ENCODE measurements around the gene RBBP5. TPM values are rescaled to one million over a fixed set of nuclear protein-coding genes. Genes with fewer than 3 reads are reported as not detected.

RBBP5 gene
- total RNA-seq, 2 donors from 2014 or later, result 5.6 to 9.3 TPM

GRCh38 chr1:205056956-205057568 lies 64.7 kb downstream of the RBBP5 start:
- no peaks in the 10 kb centered on the region for H3K9me3 ChIP-seq
- peaks cover 6% of the 10 kb centered on the region for H3K4me1 ChIP-seq
- H3K4me3 ChIP-seq, result no peak overlapping the region
- no peaks in the 10 kb centered on the region for H3K36me3 ChIP-seq (replicated peaks in 1 of 2; ENCODE audit: insufficient read depth in 1 of 2, low read depth in 2 of 2)
- no peak overlapping the region for H3K27ac ChIP-seq
- H3K27me3 ChIP-seq, result no peaks in the 10 kb centered on the region
- DNase-seq (no peak), ATAC-seq (no peak)
- TF ChIP-seq CTCF (IDR thresholded peaks at IDR 0.05) (no peak), POLR2A (IDR thresholded peaks at IDR 0.05) (no peak)
- 87 to 90% methylated on average over 6 of the region's 6 CpGs for WGBS, 2 donors
- intact Hi-C loops (cut with DNase I), result loop anchor here (5.0 kb wide), 1 partner anchor 65 kb away; no protein-coding TSS in a partner anchor

DNA sequence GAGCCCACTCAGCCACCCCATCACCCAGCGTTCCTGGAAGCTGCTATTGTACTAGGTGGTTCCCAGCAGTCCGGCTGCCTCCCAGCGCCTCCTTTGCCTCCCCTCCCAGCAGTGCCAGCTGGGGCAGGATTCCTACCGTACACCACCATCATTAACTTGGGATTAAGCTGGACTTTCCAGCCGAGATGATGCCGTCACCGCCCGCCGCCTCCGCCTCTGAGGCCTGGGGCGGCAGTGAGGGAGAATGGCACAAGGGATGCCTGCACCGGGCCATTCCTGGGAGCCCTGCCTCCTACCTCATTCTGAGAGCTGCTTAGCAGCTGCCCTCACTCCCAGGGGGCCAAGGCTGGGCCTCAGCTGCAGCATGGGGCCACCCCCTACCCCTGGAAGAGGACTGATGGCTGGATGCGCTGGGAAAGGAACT lies 65.6 kb downstream of the RBBP5 start:
- Histone ChIP-seq H3K4me3 (no peak overlapping the region), H3K27ac (no peak overlapping the region), H3K36me3 (replicated peaks in 1 of 2; ENCODE audit: insufficient read depth in 1 of 2, low read depth in 2 of 2) (no peaks in the 10 kb centered on the region), H3K9me3 (no peaks in the 10 kb centered on the region), H3K27me3 (no peaks in the 10 kb centered on the region), H3K4me1 (no peaks in the 10 kb centered on the region)
- TF ChIP-seq POLR2A (IDR thresholded peaks at IDR 0.05), result no peak
- no peak for TF ChIP-seq CTCF (IDR thresholded peaks at IDR 0.05)
- intact Hi-C loops (cut with DNase I), result loop anchor here (5.0 kb wide), 1 partner anchor 64 kb away; no protein-coding TSS in a partner anchor
- ATAC-seq (no peak), DNase-seq (no peak)
- WGBS, 2 donors, result 71 to 81% methylated on average over 7 to 13 of the region's 13 CpGs

DNA sequence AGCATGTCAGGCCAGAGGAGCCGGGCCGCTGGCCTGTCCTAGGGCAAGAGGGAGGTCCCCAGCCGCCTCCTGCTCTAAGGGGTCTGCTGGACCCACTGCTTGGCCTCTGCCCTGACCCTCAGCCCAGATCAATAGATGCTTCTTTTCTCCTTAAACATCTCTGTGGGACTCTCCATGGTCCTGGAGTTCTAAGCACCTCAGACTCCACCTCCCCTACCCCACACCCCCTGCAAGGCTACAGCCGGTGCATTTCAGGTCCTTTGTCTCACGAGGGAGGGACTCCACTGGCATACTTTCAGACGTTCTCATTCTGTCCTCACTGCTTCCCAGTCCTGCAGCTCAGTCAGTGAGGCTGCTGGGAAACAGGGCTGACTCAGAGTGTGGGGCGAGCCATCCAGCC lies 67.8 kb downstream of the RBBP5 start:
- DNase-seq, result no peak
- ATAC-seq, result no peak
- intact Hi-C loops (cut with DNase I), result no loop called here
- Histone ChIP-seq H3K27ac (no peak overlapping the region), H3K27me3 (no peaks in the 10 kb centered on the region), H3K4me1 (peaks cover 6% of the 10 kb centered on the region), H3K9me3 (no peaks in the 10 kb centered on the region), H3K36me3 (replicated peaks in 1 of 2; ENCODE audit: insufficient read depth in 1 of 2, low read depth in 2 of 2) (no peaks in the 10 kb centered on the region), H3K4me3 (no peak overlapping the region)
- no peak for TF ChIP-seq POLR2A (IDR thresholded peaks at IDR 0.05)
- no peak for TF ChIP-seq CTCF (IDR thresholded peaks at IDR 0.05)
- WGBS, 2 donors, result 54 to 57% methylated on average over 6 to 7 of the region's 7 CpGs

- Histone ChIP-seq H3K27ac (no peak overlapping the region), H3K4me1 (peaks cover 6% of the 10 kb centered on the region), H3K36me3 (replicated peaks in 1 of 2; ENCODE audit: insufficient read depth in 1 of 2, low read depth in 2 of 2) (no peaks in the 10 kb centered on the region), H3K27me3 (no peaks in the 10 kb centered on the region), H3K4me3 (no peak overlapping the region), H3K9me3 (no peaks in the 10 kb centered on the region)
- 80 to 84% methylated on average over 5 of the region's 5 CpGs for WGBS, 2 donors
- no peak for ATAC-seq
- intact Hi-C loops (cut with DNase I), result no loop called here
- DNase-seq, result no peak
- TF ChIP-seq CTCF (IDR thresholded peaks at IDR 0.05) (no peak), POLR2A (IDR thresholded peaks at IDR 0.05) (no peak)
These were observed 68.5 kb downstream of the RBBP5 start for GRCh38 chr1:205053296-205053695.

- WGBS, 2 donors, result 80 to 83% methylated on average over 11 of the region's 11 CpGs
- H3K27ac ChIP-seq, result no peak overlapping the region
- TF ChIP-seq POLR2A (IDR thresholded peaks at IDR 0.05) (no peak), CTCF (IDR thresholded peaks at IDR 0.05) (no peak)
- ATAC-seq, result no peak
- H3K4me1 ChIP-seq, result peaks cover 6% of the 10 kb centered on the region
- H3K36me3 ChIP-seq (replicated peaks in 1 of 2; ENCODE audit: insufficient read depth in 1 of 2, low read depth in 2 of 2), result no peaks in the 10 kb centered on the region
- no peaks in the 10 kb centered on the region for H3K27me3 ChIP-seq
- intact Hi-C loops (cut with DNase I), result no loop called here
- no peak overlapping the region for H3K4me3 ChIP-seq
- DNase-seq, result no peak
- no peaks in the 10 kb centered on the region for H3K9me3 ChIP-seq
These were observed 69.1 kb downstream of the RBBP5 start for GRCh38 chr1:205052690-205053089.
